Neutrophil (primary cell): ENCODE data around the gene EPB41L5.

Experiments
- H3K27ac ChIP-seq: fragments of 200-600 bp; sonication (generic); 2 replicates; pipeline ENCODE4 v1.5.1; 2016; ENCODE audit warnings: mild to moderate bottlenecking, moderate library complexity
- H3K27me3 ChIP-seq: fragments of 200-600 bp; sonication (generic); 2 replicates; pipeline ENCODE4 v1.6.0; 2016; ENCODE audit warnings: mild to moderate bottlenecking
- H3K36me3 ChIP-seq: fragments of 200-600 bp; sonication (generic); 2 replicates; pipeline ENCODE4 v1.5.1; 2017
- H3K4me1 ChIP-seq, 2 experiments: fragments of 200-600 bp in 1 of 2; sonication (generic) in 1 of 2; 1 replicate in 1 of 2; 2 replicates in 1 of 2; pipeline versions ENCODE4 v1.5.1 to v1.6.1; 2013 to 2016; ENCODE audit warnings: low read depth in 1 of 2, low read length in 1 of 2, mild to moderate bottlenecking in 1 of 2, moderate library complexity in 1 of 2; ENCODE audit not compliant: control insufficient read depth in 1 of 2, insufficient read depth in 1 of 2
- H3K4me3 ChIP-seq, 2 experiments: fragments of 200-600 bp in 1 of 2; sonication (generic) in 1 of 2; 1 replicate in 1 of 2; 2 replicates in 1 of 2; pipeline ENCODE4 v1.5.1; 2013 to 2016; ENCODE audit warnings: low read depth in 1 of 2, low read length in 1 of 2, mild to moderate bottlenecking in 1 of 2, moderate library complexity in 1 of 2
- H3K9me3 ChIP-seq: fragments of 200-600 bp; sonication (generic); 2 replicates; pipeline ENCODE4 v1.5.1; 2016
- TF ChIP-seq, protein P1 (sequence below): fragments of 200-600 bp; sonication (generic); IDR thresholded peaks from 2 replicates; pipeline ENCODE4 v1.5.1; 2016; ENCODE audit warnings: antibody characterized with exemption

Gene EPB41L5

GRCh38 chr2:120218181-120218580, 205.3 kb downstream of the EPB41L5 start:
- Histone ChIP-seq H3K4me3 (no peak overlapping the region), H3K36me3 (no peaks in the 10 kb centered on the region), H3K27me3 (no peaks in the 10 kb centered on the region), H3K4me1 (peaks cover 45 to 52% of the 10 kb centered on the region in 2 experiments), H3K27ac (no peak overlapping the region), H3K9me3 (no peaks in the 10 kb centered on the region)
- TF ChIP-seq, protein P1, sequence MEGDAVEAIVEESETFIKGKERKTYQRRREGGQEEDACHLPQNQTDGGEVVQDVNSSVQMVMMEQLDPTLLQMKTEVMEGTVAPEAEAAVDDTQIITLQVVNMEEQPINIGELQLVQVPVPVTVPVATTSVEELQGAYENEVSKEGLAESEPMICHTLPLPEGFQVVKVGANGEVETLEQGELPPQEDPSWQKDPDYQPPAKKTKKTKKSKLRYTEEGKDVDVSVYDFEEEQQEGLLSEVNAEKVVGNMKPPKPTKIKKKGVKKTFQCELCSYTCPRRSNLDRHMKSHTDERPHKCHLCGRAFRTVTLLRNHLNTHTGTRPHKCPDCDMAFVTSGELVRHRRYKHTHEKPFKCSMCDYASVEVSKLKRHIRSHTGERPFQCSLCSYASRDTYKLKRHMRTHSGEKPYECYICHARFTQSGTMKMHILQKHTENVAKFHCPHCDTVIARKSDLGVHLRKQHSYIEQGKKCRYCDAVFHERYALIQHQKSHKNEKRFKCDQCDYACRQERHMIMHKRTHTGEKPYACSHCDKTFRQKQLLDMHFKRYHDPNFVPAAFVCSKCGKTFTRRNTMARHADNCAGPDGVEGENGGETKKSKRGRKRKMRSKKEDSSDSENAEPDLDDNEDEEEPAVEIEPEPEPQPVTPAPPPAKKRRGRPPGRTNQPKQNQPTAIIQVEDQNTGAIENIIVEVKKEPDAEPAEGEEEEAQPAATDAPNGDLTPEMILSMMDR, result no peak

DNA sequence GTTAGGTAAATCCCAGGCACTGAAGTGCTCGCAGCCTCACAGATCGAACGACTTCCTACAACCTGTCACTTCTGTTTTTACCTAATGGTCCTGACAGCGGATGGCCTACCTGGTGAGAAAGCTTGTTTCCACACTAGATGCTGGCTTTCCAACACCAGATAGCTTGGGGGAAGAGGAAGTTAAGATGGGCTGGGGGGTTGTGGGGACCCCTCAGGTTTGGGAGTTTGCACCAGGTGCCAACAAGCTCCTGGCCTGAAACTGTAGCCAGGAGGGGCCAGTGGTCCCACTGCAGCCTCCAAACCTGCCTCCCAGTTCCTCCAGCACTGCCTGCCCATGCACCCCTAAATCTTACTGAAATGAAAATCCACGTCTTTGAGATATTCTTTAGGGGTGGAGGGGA, 206.4 kb downstream of the EPB41L5 start:
- TF ChIP-seq, protein P1, result no peak

DNA sequence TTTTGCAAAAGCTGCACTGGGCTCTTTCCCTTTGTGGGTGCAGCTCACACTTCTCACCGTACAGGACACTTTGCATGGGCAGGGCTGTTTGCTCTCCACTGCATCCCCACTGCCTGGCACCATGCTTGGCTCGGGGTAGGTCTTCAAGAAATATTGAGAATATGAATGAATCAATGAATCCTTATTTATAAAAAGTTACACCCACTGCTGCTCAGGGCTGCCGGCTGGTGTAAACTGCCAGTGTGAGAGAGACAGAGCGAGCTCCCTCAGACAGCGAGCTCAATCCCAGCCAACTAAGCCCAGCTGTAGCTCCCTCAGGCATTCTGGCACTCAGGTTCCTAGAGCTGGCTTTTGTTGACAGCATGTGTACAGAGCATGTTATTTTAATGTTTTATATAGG, 206.9 kb downstream of the EPB41L5 start:
- no peak overlapping the region for H3K4me3 ChIP-seq
- no peaks in the 10 kb centered on the region for H3K36me3 ChIP-seq
- TF ChIP-seq, protein P1, result no peak

More for the DNA sequence above, 206.4 kb downstream of the EPB41L5 start:
- Histone ChIP-seq H3K27ac (peak overlapping the region; percentile 72), H3K4me1 (peaks cover 55 to 60% of the 10 kb centered on the region in 2 experiments), H3K9me3 (no peaks in the 10 kb centered on the region), H3K27me3 (no peaks in the 10 kb centered on the region), H3K4me3 (no peak overlapping the region), H3K36me3 (no peaks in the 10 kb centered on the region)

GRCh38 chr2:120220756-120221155, 207.9 kb downstream of the EPB41L5 start:
- H3K4me3 ChIP-seq, result peak overlapping the region in 1 of 2 experiments; percentile 21
- H3K27ac ChIP-seq, result peak overlapping the region; percentile 72
- no peaks in the 10 kb centered on the region for H3K27me3 ChIP-seq
- H3K4me1 ChIP-seq, result peaks cover 55 to 67% of the 10 kb centered on the region in 2 experiments
- TF ChIP-seq, protein P1, result no peak
- no peaks in the 10 kb centered on the region for H3K9me3 ChIP-seq
- no peaks in the 10 kb centered on the region for H3K36me3 ChIP-seq

More for the DNA sequence above, 206.9 kb downstream of the EPB41L5 start:
- Histone ChIP-seq H3K4me1 (peaks cover 55 to 65% of the 10 kb centered on the region in 2 experiments), H3K9me3 (no peaks in the 10 kb centered on the region), H3K27me3 (no peaks in the 10 kb centered on the region), H3K27ac (peak overlapping the region; percentile 72)

DNA sequence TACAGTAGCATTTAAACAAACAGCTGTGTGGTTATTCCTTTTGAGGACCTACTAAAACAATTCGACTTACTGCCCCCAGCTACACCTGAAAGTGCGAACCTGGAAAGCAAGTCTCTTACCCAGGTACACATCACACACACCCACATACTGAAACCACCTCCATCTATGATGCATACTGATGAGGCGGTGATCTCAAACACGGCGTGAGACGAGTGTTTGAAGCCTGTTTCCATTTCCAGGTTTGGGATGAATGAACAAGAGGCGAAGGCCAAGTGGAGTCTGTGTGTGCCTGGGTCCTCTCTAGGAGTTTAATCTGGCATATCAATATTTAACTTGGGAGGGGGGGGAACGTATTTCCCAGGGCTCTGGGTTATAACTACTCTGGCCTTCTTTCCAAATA, 208.7 kb downstream of the EPB41L5 start:
- H3K27ac ChIP-seq, result peak overlapping the region; percentile 72
- H3K27me3 ChIP-seq, result no peaks in the 10 kb centered on the region
- TF ChIP-seq, protein P1, result no peak
- H3K4me3 ChIP-seq, result no peak overlapping the region
- H3K9me3 ChIP-seq, result no peaks in the 10 kb centered on the region
- no peaks in the 10 kb centered on the region for H3K36me3 ChIP-seq
- peaks cover 55 to 67% of the 10 kb centered on the region in 2 experiments for H3K4me1 ChIP-seq
